WTC11 (cell line): Measurements from ENCODE around the gene PRKAR2B. TPM values are rescaled to one million over a fixed set of nuclear protein-coding genes. Genes with fewer than 3 reads are reported as not detected.

Experiments
- ATAC-seq: fragments of 200-7000 bp; cut with Tn5 transposase; 2 replicates; pipeline ENCODE4 v1.10.0; 2021; ENCODE audit warnings: mild to moderate bottlenecking, moderate library complexity
- CTCF ChIA-PET: fragments of 300-600 bp; sonication (Branson Sonifier 250); formaldehyde crosslinking; loops from one replicate; lab custom pipeline; 2021; ENCODE audit warnings: antibody characterized with exemption; lab: Charles Lee
- POLR2A ChIA-PET: fragments of 350-600 bp; sonication (Branson Sonifier 250); formaldehyde crosslinking; loops from one replicate; lab custom pipeline; 2021; ENCODE audit warnings: antibody characterized with exemption; lab: Charles Lee
- DNase-seq: peaks from one replicate; pipeline ENCODE4 v3.0.0; 2021; ENCODE audit warnings: low spot score
- H3K27ac Mint-ChIP-seq: 2 replicates; pipeline ENCODE4 v1.8.0; 2021; ENCODE audit warnings: mixed read lengths
- H3K27me3 Mint-ChIP-seq: 2 replicates; pipeline ENCODE4 v1.8.0; 2021; ENCODE audit warnings: low read depth, mild to moderate bottlenecking, moderate library complexity, mixed read lengths
- H3K36me3 Mint-ChIP-seq: 2 replicates; pipeline ENCODE4 v1.8.0; 2021; ENCODE audit warnings: mixed read lengths
- H3K4me1 Mint-ChIP-seq: 2 replicates; pipeline ENCODE4 v1.8.0; 2022; ENCODE audit warnings: mixed read lengths
- H3K4me3 Mint-ChIP-seq: 2 replicates; pipeline ENCODE4 v1.8.0; 2021; ENCODE audit warnings: mild to moderate bottlenecking, moderate library complexity, mixed read lengths
- H3K9me3 Mint-ChIP-seq: 2 replicates; pipeline ENCODE4 v1.8.0; 2021; ENCODE audit warnings: mixed read lengths
- ATF2 ChIP-seq: sonication (generic); formaldehyde crosslinking; IDR thresholded peaks from 2 replicates; pipeline ENCODE4 v1.8.1; 2022; ENCODE audit warnings: low read depth, missing genetic modification reagents, borderline replicate concordance
- ATF6 ChIP-seq: sonication (generic); formaldehyde crosslinking; IDR thresholded peaks from 2 replicates; pipeline ENCODE4 v1.8.1; 2023; ENCODE audit warnings: mild to moderate bottlenecking, missing genetic modification reagents
- ELF4 ChIP-seq: sonication (generic); formaldehyde crosslinking; IDR thresholded peaks from 2 replicates; pipeline ENCODE4 v1.8.1; 2022; ENCODE audit warnings: low read depth, mild to moderate bottlenecking, moderate library complexity, missing genetic modification reagents
- EMX1 ChIP-seq: fragments of 250-450 bp; sonication (Bioruptor Pico); IDR thresholded peaks from 2 replicates; pipeline ENCODE4 v1.8.0; 2021; ENCODE audit warnings: mild to moderate bottlenecking
- ESRRA ChIP-seq: sonication (generic); formaldehyde crosslinking; IDR thresholded peaks from 2 replicates; pipeline ENCODE4 v1.8.1; 2022; ENCODE audit warnings: mild to moderate bottlenecking, missing genetic modification reagents, borderline replicate concordance
- FOXK1 ChIP-seq: sonication (generic); formaldehyde crosslinking; IDR thresholded peaks from 2 replicates; pipeline ENCODE4 v1.8.0; 2022; ENCODE audit warnings: mild to moderate bottlenecking, moderate library complexity, missing genetic modification reagents
- HMGXB4 ChIP-seq: sonication (generic); formaldehyde crosslinking; IDR thresholded peaks from 2 replicates; pipeline ENCODE4 v1.8.1; 2023; ENCODE audit warnings: mild to moderate bottlenecking, moderate library complexity, missing genetic modification reagents
- MLX ChIP-seq: sonication (generic); formaldehyde crosslinking; IDR thresholded peaks from 2 replicates; pipeline ENCODE4 v1.8.1; 2023; ENCODE audit warnings: mild to moderate bottlenecking, missing genetic modification reagents, moderate library complexity
- NFE2L1 ChIP-seq: sonication (generic); formaldehyde crosslinking; IDR thresholded peaks from 2 replicates; pipeline ENCODE4 v1.8.1; 2023; ENCODE audit warnings: missing genetic modification reagents
- NR3C1 ChIP-seq: sonication (generic); formaldehyde crosslinking; conservative IDR thresholded peaks from 2 replicates; pipeline ENCODE4 v1.8.1; 2023; ENCODE audit warnings: low read depth, mild to moderate bottlenecking, missing genetic modification reagents
- PRDM15 ChIP-seq: sonication (generic); formaldehyde crosslinking; IDR thresholded peaks from 2 replicates; pipeline ENCODE4 v1.8.0; 2022; ENCODE audit warnings: missing genetic modification reagents
- TCF7 ChIP-seq: sonication (generic); formaldehyde crosslinking; IDR thresholded peaks from 2 replicates; pipeline ENCODE4 v1.8.0; 2022; ENCODE audit warnings: mild to moderate bottlenecking, low read depth, missing genetic modification reagents, moderate library complexity
- ZNF219 ChIP-seq: sonication (generic); formaldehyde crosslinking; IDR thresholded peaks from 2 replicates; pipeline ENCODE4 v1.8.0; 2023; ENCODE audit warnings: missing genetic modification reagents, mild to moderate bottlenecking, borderline replicate concordance
- ZNF232 ChIP-seq: sonication (generic); formaldehyde crosslinking; IDR thresholded peaks from 2 replicates; pipeline ENCODE4 v1.8.0; 2022; ENCODE audit warnings: mild to moderate bottlenecking, missing genetic modification reagents
- ZNF396 ChIP-seq: fragments of 250-450 bp; sonication (Bioruptor Pico); IDR thresholded peaks from 2 replicates; pipeline ENCODE4 v1.8.0; 2021; ENCODE audit warnings: mild to moderate bottlenecking, moderate library complexity, borderline replicate concordance
- ZNF671 ChIP-seq: fragments of 250-450 bp; sonication (Bioruptor Pico); IDR thresholded peaks from 2 replicates; pipeline ENCODE4 v1.8.0; 2021; ENCODE audit warnings: mild to moderate bottlenecking
- total RNA-seq: library from RNA; stranded (reverse); gene quantifications from 3 replicates; pipeline ENCODE4 v1.2.3, GENCODE V29; 2021
- TF ChIP-seq, protein P1 (sequence below): sonication (generic); formaldehyde crosslinking; IDR thresholded peaks from 2 replicates; pipeline ENCODE4 v1.8.0; 2022; ENCODE audit warnings: mild to moderate bottlenecking, missing genetic modification reagents
- TF ChIP-seq, protein P2 (sequence below): sonication (generic); formaldehyde crosslinking; IDR thresholded peaks from 2 replicates; pipeline ENCODE4 v1.8.1; 2023; ENCODE audit warnings: mild to moderate bottlenecking, missing genetic modification reagents, moderate library complexity
- TF ChIP-seq, protein P3 (sequence below): sonication (generic); formaldehyde crosslinking; IDR thresholded peaks from 2 replicates; pipeline ENCODE4 v1.8.0; 2023; ENCODE audit warnings: missing genetic modification reagents, mild to moderate bottlenecking, borderline replicate concordance

PRKAR2B gene
- total RNA-seq, 1 experiment from 2014 or later, result 29.6 TPM

DNA sequence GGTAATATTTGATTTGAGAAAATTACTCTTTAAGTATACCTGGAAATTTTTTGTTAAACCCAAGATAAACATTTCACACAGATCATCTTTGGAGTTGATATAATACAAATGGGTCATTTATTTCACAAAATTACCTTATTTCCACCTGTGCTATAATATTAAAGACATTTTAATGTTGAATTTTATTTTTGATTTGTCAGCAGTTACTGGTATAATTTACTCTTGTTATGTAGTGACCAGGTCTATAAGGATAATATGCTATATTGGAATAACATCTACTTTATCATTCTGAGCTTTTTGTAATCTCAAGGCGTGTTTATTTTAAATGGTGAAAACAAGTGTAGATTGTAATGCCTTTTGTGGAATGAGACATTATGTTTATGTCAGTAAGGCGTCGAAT is 26.6 kb downstream of the PRKAR2B start (continued):
- TF ChIP-seq ZNF671 (CRISPR knock-in tag) (no peak), ZNF396 (no peak), TCF7 (CRISPR knock-in tag) (no peak), NFE2L1 (CRISPR knock-in tag) (no peak)

GRCh38 chr7:107072133-107072532 is 27.6 kb downstream of the PRKAR2B start:
- Mint-ChIP-seq H3K27me3 (no peaks in the 10 kb centered on the region), H3K27ac (no peak overlapping the region), H3K4me1 (peaks cover 20% of the 10 kb centered on the region), H3K36me3 (peaks cover 3% of the 10 kb centered on the region; the same call in 1 of the 2 replicates), H3K9me3 (peaks cover 3% of the 10 kb centered on the region; the same call in 1 of the 2 replicates), H3K4me3 (no peak overlapping the region)
- ChIA-PET POLR2A (no interaction called here), CTCF (no interaction called here)
- TF ChIP-seq EMX1 (CRISPR knock-in tag), result no peak
- TF ChIP-seq ELF4, result no peak
- TF ChIP-seq ZNF219 (CRISPR knock-in tag), result no peak
- no peak for TF ChIP-seq ZNF232
- TF ChIP-seq ESRRA (CRISPR knock-in tag), result no peak
- TF ChIP-seq, protein P1, sequence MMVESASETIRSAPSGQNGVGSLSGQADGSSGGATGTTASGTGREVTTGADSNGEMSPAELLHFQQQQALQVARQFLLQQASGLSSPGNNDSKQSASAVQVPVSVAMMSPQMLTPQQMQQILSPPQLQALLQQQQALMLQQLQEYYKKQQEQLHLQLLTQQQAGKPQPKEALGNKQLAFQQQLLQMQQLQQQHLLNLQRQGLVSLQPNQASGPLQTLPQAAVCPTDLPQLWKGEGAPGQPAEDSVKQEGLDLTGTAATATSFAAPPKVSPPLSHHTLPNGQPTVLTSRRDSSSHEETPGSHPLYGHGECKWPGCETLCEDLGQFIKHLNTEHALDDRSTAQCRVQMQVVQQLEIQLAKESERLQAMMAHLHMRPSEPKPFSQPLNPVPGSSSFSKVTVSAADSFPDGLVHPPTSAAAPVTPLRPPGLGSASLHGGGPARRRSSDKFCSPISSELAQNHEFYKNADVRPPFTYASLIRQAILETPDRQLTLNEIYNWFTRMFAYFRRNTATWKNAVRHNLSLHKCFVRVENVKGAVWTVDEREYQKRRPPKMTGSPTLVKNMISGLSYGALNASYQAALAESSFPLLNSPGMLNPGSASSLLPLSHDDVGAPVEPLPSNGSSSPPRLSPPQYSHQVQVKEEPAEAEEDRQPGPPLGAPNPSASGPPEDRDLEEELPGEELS (CRISPR knock-in tag), result no peak
- no peak for TF ChIP-seq PRDM15 (CRISPR knock-in tag)
- no peak for TF ChIP-seq ZNF671 (CRISPR knock-in tag)
- TF ChIP-seq NR3C1 (CRISPR knock-in tag), result no peak
- TF ChIP-seq, protein P2, sequence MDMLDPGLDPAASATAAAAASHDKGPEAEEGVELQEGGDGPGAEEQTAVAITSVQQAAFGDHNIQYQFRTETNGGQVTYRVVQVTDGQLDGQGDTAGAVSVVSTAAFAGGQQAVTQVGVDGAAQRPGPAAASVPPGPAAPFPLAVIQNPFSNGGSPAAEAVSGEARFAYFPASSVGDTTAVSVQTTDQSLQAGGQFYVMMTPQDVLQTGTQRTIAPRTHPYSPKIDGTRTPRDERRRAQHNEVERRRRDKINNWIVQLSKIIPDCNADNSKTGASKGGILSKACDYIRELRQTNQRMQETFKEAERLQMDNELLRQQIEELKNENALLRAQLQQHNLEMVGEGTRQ, result no peak
- no peak for TF ChIP-seq MLX (CRISPR knock-in tag)
- TF ChIP-seq FOXK1 (CRISPR knock-in tag), result no peak
- TF ChIP-seq HMGXB4 (CRISPR knock-in tag), result no peak
- no peak for TF ChIP-seq ATF2
- no peak for TF ChIP-seq ATF6 (CRISPR knock-in tag)
- TF ChIP-seq, protein P3, sequence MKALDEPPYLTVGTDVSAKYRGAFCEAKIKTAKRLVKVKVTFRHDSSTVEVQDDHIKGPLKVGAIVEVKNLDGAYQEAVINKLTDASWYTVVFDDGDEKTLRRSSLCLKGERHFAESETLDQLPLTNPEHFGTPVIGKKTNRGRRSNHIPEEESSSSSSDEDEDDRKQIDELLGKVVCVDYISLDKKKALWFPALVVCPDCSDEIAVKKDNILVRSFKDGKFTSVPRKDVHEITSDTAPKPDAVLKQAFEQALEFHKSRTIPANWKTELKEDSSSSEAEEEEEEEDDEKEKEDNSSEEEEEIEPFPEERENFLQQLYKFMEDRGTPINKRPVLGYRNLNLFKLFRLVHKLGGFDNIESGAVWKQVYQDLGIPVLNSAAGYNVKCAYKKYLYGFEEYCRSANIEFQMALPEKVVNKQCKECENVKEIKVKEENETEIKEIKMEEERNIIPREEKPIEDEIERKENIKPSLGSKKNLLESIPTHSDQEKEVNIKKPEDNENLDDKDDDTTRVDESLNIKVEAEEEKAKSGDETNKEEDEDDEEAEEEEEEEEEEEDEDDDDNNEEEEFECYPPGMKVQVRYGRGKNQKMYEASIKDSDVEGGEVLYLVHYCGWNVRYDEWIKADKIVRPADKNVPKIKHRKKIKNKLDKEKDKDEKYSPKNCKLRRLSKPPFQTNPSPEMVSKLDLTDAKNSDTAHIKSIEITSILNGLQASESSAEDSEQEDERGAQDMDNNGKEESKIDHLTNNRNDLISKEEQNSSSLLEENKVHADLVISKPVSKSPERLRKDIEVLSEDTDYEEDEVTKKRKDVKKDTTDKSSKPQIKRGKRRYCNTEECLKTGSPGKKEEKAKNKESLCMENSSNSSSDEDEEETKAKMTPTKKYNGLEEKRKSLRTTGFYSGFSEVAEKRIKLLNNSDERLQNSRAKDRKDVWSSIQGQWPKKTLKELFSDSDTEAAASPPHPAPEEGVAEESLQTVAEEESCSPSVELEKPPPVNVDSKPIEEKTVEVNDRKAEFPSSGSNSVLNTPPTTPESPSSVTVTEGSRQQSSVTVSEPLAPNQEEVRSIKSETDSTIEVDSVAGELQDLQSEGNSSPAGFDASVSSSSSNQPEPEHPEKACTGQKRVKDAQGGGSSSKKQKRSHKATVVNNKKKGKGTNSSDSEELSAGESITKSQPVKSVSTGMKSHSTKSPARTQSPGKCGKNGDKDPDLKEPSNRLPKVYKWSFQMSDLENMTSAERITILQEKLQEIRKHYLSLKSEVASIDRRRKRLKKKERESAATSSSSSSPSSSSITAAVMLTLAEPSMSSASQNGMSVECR (CRISPR knock-in tag), result no peak
- DNase-seq, result no peak
- ATAC-seq, result no peak
